HepG2 (cell line): ENCODE measurements around the gene CSF1R. TPM values are rescaled to one million over a fixed set of nuclear protein-coding genes. Genes with fewer than 3 reads are reported as not detected.

Experiments used
- ATAC-seq: fragments of 200-7000 bp; cut with Tn5 transposase; 3 replicates; pipeline ENCODE4 v1.9.1; 2020; ENCODE audit warnings: mild to moderate bottlenecking, moderate library complexity
- BruUV-seq: library from RNA; stranded (reverse); fragments of 400-500 nt; replicated peaks from 2 replicates; lab custom pipeline; 2021; lab: Mats Ljungman, UMichigan
- CTCF ChIA-PET: fragments of 300-600 bp; formaldehyde crosslinking; extraction: SDS; loops from one replicate; lab custom pipeline; 2021; ENCODE audit warnings: low total read pairs, inconsistent platforms, low intra/inter-chr PET ratio; lab: Yijun Ruan, JAX
- POLR2A ChIA-PET: fragments of 350-600 bp; sonication (Branson Sonifier 250); formaldehyde crosslinking; loops from one replicate; lab custom pipeline; 2020; ENCODE audit warnings: antibody characterized with exemption, inconsistent platforms; lab: Yijun Ruan, JAX
- DNase-seq: peaks from one replicate; pipeline ENCODE4 v3.0.0-alpha.2; 2015; ENCODE audit warnings: low spot score
- FAIRE-seq: peaks from 3 replicates; lab custom pipeline; 2011; peaks lifted over from hg19 to GRCh38; lab: Jason Lieb, UNC
- H2AFZ ChIP-seq: one replicate; pipeline ENCODE4 v1.6.1; 2011; ENCODE audit warnings: low read length, inconsistent platforms
- H3K27ac ChIP-seq: fragments of 300-600 bp; 3 replicates; pipeline ENCODE4 v1.8.0; 2011; ENCODE audit warnings: mixed run types, mild to moderate bottlenecking, mixed read lengths, low read length, inconsistent platforms; ENCODE audit not compliant: insufficient read depth; ENCODE audit errors: extremely low read length
- H3K27me3 ChIP-seq, 2 experiments: fragments of 200-600 bp in 1 of 2; 2 replicates in 1 of 2; 3 replicates in 1 of 2; pipeline versions ENCODE4 v1.6.0 to v1.8.0; 2011; ENCODE audit warnings: low read length in 2 of 2, mild to moderate bottlenecking in 2 of 2, moderate library complexity in 2 of 2, inconsistent platforms in 1 of 2; ENCODE audit not compliant: insufficient read depth in 2 of 2, control insufficient read depth in 1 of 2
- H3K36me3 ChIP-seq, 2 experiments: fragments of 200-600 bp in 1 of 2; replicated peaks in 1 of 2; 2 replicates in 1 of 2; 3 replicates in 1 of 2; pipeline versions ENCODE4 v1.5.1 to v1.8.0; 2011; ENCODE audit warnings: low read length in 2 of 2, inconsistent platforms in 1 of 2; ENCODE audit not compliant: insufficient read depth in 2 of 2, control insufficient read depth in 1 of 2
- H3K4me1 ChIP-seq: 2 replicates; pipeline ENCODE4 v1.5.1; 2012; ENCODE audit warnings: low read length, inconsistent platforms; ENCODE audit not compliant: insufficient read depth
- H3K4me2 ChIP-seq: 2 replicates; pipeline ENCODE4 v1.6.0; 2011; ENCODE audit warnings: low read depth, low read length, inconsistent platforms
- H3K4me3 ChIP-seq, 3 experiments: fragments of 200-600 bp in 1 of 3; sonication (generic), shearing (Covaris generic) in 1 of 3; replicated peaks in 1 of 3; 2 replicates each; pipeline ENCODE4 v1.5.1; 2011 to 2016; ENCODE audit warnings: low read length in 3 of 3, inconsistent platforms in 2 of 3, low read depth in 2 of 3, mild to moderate bottlenecking in 2 of 3, control low read depth in 1 of 3, mixed read lengths in 1 of 3; ENCODE audit not compliant: insufficient read depth in 1 of 3
- H3K79me2 ChIP-seq: one replicate; pipeline ENCODE4 v1.6.1; 2011; ENCODE audit warnings: low read length, inconsistent platforms; ENCODE audit not compliant: insufficient read depth
- H3K9ac ChIP-seq: 2 replicates; pipeline ENCODE4 v1.6.0; 2011; ENCODE audit warnings: mild to moderate bottlenecking, low read depth, low read length, inconsistent platforms; ENCODE audit not compliant: insufficient read depth
- H3K9me3 ChIP-seq: 2 replicates; pipeline ENCODE4 v1.5.1; 2012; ENCODE audit warnings: mild to moderate bottlenecking, low read length
- H4K20me1 ChIP-seq: 2 replicates; pipeline ENCODE4 v1.6.0; 2011; ENCODE audit warnings: inconsistent platforms, mild to moderate bottlenecking, low read length, moderate library complexity; ENCODE audit not compliant: insufficient read depth
- GLMP ChIP-seq: sonication (generic); formaldehyde crosslinking; IDR thresholded peaks from 2 replicates; pipeline ENCODE4 v1.9.0; 2021; ENCODE audit warnings: missing genetic modification reagents, mild to moderate bottlenecking, borderline replicate concordance
- ISL2 ChIP-seq: sonication (generic); formaldehyde crosslinking; IDR thresholded peaks from 2 replicates; pipeline ENCODE4 v1.5.0; 2020; ENCODE audit warnings: missing genetic modification reagents
- MTF2 ChIP-seq: sonication (generic); formaldehyde crosslinking; IDR thresholded peaks from 2 replicates; pipeline ENCODE4 v1.5.0; 2020; ENCODE audit warnings: missing genetic modification reagents, borderline replicate concordance
- PAX8 ChIP-seq: sonication (generic); formaldehyde crosslinking; IDR thresholded peaks from 2 replicates; pipeline ENCODE4 v1.8.0; 2022; ENCODE audit warnings: mild to moderate bottlenecking, missing genetic modification reagents, borderline replicate concordance
- REL ChIP-seq: sonication (generic); formaldehyde crosslinking; conservative IDR thresholded peaks from 2 replicates; pipeline ENCODE4 v1.8.0; 2022; ENCODE audit warnings: mild to moderate bottlenecking, missing genetic modification reagents, moderate library complexity
- SMARCC2 ChIP-seq: fragments of 450-650 bp; IDR thresholded peaks from 2 replicates; pipeline ENCODE4 v1.6.1; 2017; ENCODE audit warnings: antibody characterized with exemption, mild to moderate bottlenecking
- SUZ12 ChIP-seq: fragments of 150-350 bp; IDR thresholded peaks from 2 replicates; pipeline ENCODE4 v1.6.1; 2014; ENCODE audit warnings: low read depth, low read length
- ZFAT ChIP-seq: sonication (generic); formaldehyde crosslinking; conservative IDR thresholded peaks from 2 replicates; pipeline ENCODE4 v1.8.1; 2023; ENCODE audit warnings: missing genetic modification reagents, inconsistent platforms
- ZNF44 ChIP-seq: sonication (generic); formaldehyde crosslinking; IDR thresholded peaks from 2 replicates; pipeline ENCODE4 v1.5.1; 2020; ENCODE audit warnings: mild to moderate bottlenecking, missing genetic modification reagents
- ZNF552 ChIP-seq: sonication (generic); formaldehyde crosslinking; IDR thresholded peaks from 2 replicates; pipeline ENCODE4 v1.9.0; 2022; ENCODE audit warnings: missing genetic modification reagents, mild to moderate bottlenecking, borderline replicate concordance
- WGBS: methylation state at CpG from one replicate; pipeline ENCODE4 v1.1.6; 2017; ENCODE audit warnings: low lambda C conversion rate; 5-methylcytosine and 5-hydroxymethylcytosine counted together
- in situ Hi-C: cut with HindIII; loops from 2 replicates; pipeline ENCODE4 v1.10.0; 2017; ENCODE audit warnings: low pct_unique_long_range_greater_than_20kb; ENCODE audit not compliant: extremely low pct_ligation_motif_present
- intact Hi-C: fragments of 100-400 bp; cut with micrococcal nuclease; formaldehyde crosslinking; loops from one replicate; pipeline ENCODE4 v1.10.0; 2022; ENCODE audit not compliant: unreplicated experiment
- polyA plus RNA-seq, 8 experiments: library from polyadenylated mRNA; depleted of rRNA in 3 of 8; stranded (reverse) in 7 of 8; unstranded in 1 of 8; fragments of >200 nt; fragmentation: Illumina TruSeq in 4 of 8; extraction: Trizol in 4 of 8; gene quantifications; 2 replicates each; pipeline versions ENCODE4 v1.2.1 to v1.2.3, GENCODE V29; 2011 to 2016; ENCODE audit warnings: low read depth in 4 of 8, missing spikeins in 1 of 8, mixed read lengths in 1 of 8; ENCODE audit not compliant: insufficient read depth in 1 of 8
- total RNA-seq, 5 experiments: library from RNA; depleted of rRNA; stranded (reverse); fragments of >200 nt; fragmentation: Illumina TruSeq; extraction: Trizol; gene quantifications; 2 replicates each; pipeline ENCODE4 v1.2.3, GENCODE V29; 2016; ENCODE audit warnings: low read depth in 1 of 5

Gene CSF1R
- total and polyA plus RNA-seq, 2 of the 13 experiments (the other 11 are each of a cell fraction or from before 2014, with no cell fraction given), result 0.01 TPM; not detected in 1

GRCh38 chr5:150057511-150057910, 28.8 kb downstream of the CSF1R start (continued):
- TF ChIP-seq GLMP (no peak), SUZ12 (no peak), PAX8 (no peak), REL (no peak), ZNF44 (no peak), MTF2 (CRISPR knock-in tag) (no peak), ZFAT (no peak), SMARCC2 (no peak), ZNF552 (CRISPR knock-in tag) (no peak)

DNA sequence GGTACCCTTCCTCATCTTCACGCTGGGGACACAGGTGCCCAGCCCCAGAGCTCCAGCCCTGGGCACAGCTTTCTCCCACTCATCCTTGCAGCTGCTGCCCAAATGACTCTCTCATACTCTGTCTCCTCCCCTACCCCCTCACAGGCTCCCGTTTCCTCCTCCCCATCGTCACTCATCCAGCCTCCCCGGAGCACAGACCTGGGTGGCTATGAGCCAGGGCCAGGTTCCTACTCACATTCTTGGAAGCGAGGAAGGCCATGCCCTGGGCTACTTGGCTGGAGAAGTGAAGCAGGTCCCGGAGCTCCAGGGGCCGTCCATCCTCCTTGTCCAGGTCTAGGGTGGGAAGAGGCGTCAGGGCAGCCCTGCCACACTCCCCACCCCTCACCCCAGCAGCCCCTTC, 29.3 kb downstream of the CSF1R start:
- peaks cover 0 to 7% of the 10 kb centered on the region in 2 experiments; a peak in 1 of 5 replicates for H3K27me3 ChIP-seq
- intact Hi-C loops, result no loop called here
- no peaks in the 10 kb centered on the region for H4K20me1 ChIP-seq
- ATAC-seq (peak; percentile 5; the same call in 2 of the 3 replicates), FAIRE-seq (no peak)
- no peak overlapping the region for H2AFZ ChIP-seq
- no peak overlapping the region for H3K27ac ChIP-seq
- H3K4me1 ChIP-seq, result no peaks in the 10 kb centered on the region
- ChIA-PET POLR2A (no interaction called here), CTCF (no interaction called here)
- H3K36me3 ChIP-seq, result peaks cover 10 to 22% of the 10 kb centered on the region in 2 experiments; a peak in 4 of 5 replicates
- no peak overlapping the region for H3K4me3 ChIP-seq
- 75% methylated on average over 8 of the region's 8 CpGs for WGBS
- H3K9ac ChIP-seq, result no peak overlapping the region
- no peaks in the 10 kb centered on the region for H3K79me2 ChIP-seq
- BruUV-seq, result no TSS peak
- in situ Hi-C loops, result no loop called here
- TF ChIP-seq ISL2 (CRISPR knock-in tag), result no peak
- TF ChIP-seq, all 625 proteins: peak for 0
- Histone ChIP-seq H3K9me3 (no peaks in the 10 kb centered on the region), H3K4me2 (no peak overlapping the region)
- no peak for DNase-seq
